Measurements from ENCODE around the gene CBR4.

DNA sequence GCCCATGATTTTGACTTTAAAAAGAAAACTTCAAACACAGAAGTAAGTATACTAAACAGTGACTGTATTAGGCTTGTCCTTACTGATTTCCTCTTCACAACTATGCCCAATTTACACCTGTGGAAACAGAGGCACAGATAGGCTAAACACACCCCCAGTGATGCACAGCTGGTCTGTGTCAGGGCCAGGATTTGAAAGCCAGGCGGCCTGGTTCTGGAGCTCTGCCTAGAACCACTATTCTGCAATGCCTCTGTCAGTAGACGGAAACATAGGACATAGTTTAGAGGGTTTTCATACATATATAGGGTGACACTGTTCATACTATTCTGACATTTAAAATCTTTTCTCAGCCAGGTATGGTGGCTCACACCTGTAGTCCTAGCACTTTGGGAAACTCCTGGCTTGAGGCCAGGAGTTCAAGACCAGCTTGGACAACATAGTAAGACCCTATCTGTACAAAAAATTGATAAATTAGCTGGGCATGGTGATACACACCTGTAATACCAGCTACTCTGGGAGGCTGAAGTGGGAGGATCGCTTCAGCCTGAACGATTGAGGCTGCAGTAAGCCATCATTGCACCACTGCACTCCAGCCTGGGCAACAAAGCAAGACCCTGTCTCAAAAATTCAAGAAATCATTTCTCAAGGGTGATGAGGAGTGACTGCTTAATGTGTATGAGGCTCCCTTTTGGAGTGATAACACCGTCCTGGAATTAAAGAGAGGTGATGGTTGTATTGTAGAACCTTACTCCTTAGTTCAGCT, 23.0 kb upstream of the CBR4 start:
- TF ChIP-seq, protein P1, sequence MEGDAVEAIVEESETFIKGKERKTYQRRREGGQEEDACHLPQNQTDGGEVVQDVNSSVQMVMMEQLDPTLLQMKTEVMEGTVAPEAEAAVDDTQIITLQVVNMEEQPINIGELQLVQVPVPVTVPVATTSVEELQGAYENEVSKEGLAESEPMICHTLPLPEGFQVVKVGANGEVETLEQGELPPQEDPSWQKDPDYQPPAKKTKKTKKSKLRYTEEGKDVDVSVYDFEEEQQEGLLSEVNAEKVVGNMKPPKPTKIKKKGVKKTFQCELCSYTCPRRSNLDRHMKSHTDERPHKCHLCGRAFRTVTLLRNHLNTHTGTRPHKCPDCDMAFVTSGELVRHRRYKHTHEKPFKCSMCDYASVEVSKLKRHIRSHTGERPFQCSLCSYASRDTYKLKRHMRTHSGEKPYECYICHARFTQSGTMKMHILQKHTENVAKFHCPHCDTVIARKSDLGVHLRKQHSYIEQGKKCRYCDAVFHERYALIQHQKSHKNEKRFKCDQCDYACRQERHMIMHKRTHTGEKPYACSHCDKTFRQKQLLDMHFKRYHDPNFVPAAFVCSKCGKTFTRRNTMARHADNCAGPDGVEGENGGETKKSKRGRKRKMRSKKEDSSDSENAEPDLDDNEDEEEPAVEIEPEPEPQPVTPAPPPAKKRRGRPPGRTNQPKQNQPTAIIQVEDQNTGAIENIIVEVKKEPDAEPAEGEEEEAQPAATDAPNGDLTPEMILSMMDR (IDR thresholded peaks at IDR 0.05) = no peak
- TF ChIP-seq POLR2A (IDR thresholded peaks at IDR 0.05) (no peak), POLR2AphosphoS5 (IDR thresholded peaks at IDR 0.05) (no peak)
